ENCODE measurements around the gene OSBPL5.

OSBPL5 gene

GRCh38 chr11:3165152-3165705, at the start of gene OSBPL5:
Gene OSBPL5 (minus strand): TSS chr11:3165310. CDS start chr11:3129148, 36,162 bp downstream.
- no peak for FAIRE-seq

- FAIRE-seq = no peak
These were observed 49.2 kb upstream of the OSBPL5 start for GRCh38 chr11:3214420-3214699.

DNA sequence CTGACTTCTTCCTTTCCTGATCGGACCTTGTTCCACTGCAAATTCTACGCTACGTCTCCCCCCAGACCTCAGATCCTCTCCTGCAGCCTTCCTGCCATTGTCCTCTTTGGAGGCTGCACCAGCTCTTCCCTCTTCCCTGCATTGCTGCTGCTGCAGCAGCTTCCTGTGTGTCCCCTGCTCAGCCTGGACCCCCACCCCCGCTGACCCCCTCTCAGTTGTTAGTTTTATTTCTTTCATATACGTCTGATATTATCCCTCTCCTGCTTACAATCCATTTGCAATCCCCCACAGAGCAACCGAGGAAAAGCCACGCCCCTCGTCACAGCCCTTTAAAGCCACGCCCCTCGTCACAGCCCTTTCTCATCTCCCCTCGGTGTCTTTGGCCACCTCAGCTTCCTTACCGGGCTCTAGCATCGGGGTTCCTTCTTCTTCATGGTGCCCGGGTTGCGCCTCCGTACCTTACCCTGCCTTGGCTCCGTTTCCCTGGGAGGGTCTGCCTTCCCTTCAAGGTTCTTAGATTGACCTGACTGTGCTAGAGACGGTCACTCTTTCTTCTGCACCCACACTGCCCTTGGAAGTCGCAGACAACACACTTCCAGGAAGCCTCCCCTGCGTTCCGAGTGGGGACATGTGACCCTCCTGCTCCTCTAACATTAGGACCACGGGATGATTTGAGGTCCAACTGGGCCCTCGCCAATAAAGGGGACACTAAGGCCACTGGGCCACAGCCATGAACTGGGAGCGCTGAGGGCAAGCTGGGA, 48.7 kb upstream of the OSBPL5 start:
- no peak for FAIRE-seq

GRCh38 chr11:3208272-3208671, 43.2 kb upstream of the OSBPL5 start:
- FAIRE-seq = no peak

GRCh38 chr11:3207526-3208189, 42.5 kb upstream of the OSBPL5 start:
- FAIRE-seq = no peak

GRCh38 chr11:3206922-3207204, 41.8 kb upstream of the OSBPL5 start:
- no peak for FAIRE-seq

GRCh38 chr11:3206156-3206921, 41.2 kb upstream of the OSBPL5 start:
- FAIRE-seq = no peak

- no peak for FAIRE-seq
These were observed 40.4 kb upstream of the OSBPL5 start for GRCh38 chr11:3205261-3206155.

DNA sequence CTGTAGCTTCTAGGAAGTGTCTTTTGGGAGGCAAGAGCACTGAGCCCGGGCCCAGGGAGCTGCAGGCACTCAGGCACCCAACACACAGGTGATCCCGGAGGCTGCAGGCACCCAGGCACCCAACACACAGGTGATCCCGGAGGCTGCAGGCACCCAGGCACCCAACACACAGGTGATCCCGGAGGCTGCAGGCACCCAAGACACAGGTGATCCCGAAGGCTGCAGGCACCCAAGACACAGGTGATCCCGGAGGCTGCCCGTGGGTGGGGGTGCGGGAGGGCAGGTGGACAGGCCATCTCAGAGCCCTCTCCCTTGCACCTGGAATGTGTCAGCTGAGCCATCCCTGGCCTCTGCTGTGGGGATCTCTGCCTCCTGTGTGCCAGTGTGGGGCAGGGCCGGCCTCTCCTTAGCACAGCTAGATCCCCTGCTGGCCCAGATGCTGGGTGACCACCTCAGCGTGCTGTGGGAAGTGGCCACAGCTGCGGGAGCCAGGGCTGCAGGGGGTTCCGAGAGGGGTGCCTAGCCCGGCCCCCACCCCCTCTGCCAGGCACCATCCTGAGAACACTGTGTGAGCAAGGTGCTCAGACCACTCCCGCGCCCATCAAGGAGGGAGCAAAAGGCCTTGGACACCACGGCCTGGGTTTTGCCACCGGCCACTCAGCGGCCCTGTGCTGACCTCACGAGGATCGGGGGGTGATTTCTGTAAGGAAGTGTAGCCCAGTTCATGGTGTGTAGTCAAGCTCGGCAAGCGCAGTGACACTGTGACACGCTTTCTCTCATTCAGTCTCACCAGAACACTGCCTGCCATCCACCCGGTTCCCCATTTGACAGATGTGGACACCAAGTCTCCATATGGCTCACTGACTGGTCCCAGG, 39.3 kb upstream of the OSBPL5 start:
- FAIRE-seq = no peak

- no peak for FAIRE-seq
These were observed 38.3 kb upstream of the OSBPL5 start for GRCh38 chr11:3203221-3204043.

- no peak for FAIRE-seq
These were observed 37.6 kb upstream of the OSBPL5 start for GRCh38 chr11:3202759-3203158.

GRCh38 chr11:3202305-3202704, 37.2 kb upstream of the OSBPL5 start:
- no peak for FAIRE-seq

GRCh38 chr11:3201677-3202181, 36.6 kb upstream of the OSBPL5 start:
- FAIRE-seq = no peak

DNA sequence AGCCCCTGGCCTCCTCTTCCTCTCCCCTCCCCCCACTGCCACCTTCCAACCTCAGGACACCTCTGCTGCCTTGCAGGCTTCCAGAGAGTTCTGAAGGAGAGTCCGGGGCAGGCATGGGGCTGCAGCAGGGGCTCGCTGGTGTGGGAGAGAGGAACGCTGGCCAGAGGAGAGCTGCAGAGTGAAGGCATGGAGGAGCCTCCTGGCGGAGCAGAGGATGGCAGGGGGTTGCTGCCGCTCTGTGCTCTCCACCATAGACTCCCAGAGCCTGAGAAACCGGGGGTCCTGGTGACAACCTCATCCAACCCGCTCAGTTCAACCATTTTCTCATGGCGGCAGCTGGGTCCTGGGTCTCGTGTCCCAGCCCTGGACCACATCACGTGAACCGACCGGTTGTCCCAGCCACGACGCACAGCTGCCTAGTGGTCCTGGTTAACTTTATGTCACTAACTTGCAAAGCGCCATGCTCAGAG, 36.0 kb upstream of the OSBPL5 start:
- no peak for FAIRE-seq

DNA sequence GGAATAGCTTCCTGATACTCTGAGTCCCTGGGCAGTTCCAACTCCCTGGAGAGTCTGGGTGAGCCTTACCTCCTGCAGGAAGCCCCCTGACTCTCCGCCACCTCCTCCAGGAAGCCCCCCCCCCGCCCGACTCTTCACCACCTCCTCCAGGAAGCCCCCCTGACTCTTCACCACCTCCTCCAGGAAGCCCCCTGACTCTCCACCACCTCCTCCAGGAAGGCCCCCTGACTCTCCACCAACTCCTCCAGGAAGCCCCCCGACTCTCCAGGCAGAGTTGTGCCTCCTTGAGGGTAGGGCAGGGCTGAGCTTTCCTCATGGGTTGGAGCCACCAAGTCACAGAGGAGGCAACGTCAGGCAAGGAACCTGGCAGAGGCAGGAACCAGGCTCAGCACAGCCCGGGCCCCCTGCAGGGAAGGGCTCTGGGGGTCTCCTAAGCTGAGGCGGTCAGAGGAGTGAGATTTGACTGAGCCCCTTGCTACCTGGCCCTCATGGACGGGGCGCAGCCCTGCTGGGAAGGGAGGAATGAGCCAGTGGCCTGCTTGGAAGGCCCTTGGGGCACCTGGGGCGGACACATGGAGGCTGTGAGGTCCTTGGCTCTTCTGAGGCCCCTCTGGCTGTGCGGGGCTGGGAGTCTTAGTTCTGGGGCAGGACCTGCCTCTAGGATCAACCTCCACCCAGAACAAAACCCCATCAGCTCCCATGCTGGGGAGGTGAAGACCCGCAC, 35.4 kb upstream of the OSBPL5 start:
- FAIRE-seq = no peak

- FAIRE-seq = no peak
These were observed 34.6 kb upstream of the OSBPL5 start for GRCh38 chr11:3199537-3200295.

DNA sequence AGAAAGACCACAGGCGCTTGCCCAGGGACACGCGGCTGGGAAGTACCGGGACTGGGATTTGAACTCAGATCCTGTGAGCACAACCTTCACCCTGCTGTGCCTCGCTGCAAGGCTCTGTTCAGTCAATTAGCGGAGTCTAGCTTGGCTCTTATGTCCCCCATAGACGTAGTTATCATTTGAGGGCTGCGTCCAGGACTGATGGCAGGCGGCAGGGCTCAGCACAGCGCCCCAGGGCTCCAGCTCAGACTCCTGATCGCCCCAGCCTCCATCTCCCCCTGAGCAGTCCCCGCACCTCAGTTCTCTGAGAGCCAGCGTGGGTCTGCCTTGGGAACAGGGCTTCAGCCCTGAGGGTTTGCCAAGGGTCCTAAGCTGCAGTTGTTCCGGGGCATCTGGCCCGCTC, 33.7 kb upstream of the OSBPL5 start:
- no peak for FAIRE-seq

- no peak for FAIRE-seq
These were observed 32.9 kb upstream of the OSBPL5 start for GRCh38 chr11:3197878-3198528.

All from colon (tissue), 2 donors.